Inflammatory macrophage treated with lipopolysaccharide for 4 hours (primary cell): ENCODE data around the gene MICAL2.

Experiments
- DNase-seq: peaks from one replicate; pipeline ENCODE4 v3.0.0-alpha.2; 2020

The MICAL2 gene

DNA sequence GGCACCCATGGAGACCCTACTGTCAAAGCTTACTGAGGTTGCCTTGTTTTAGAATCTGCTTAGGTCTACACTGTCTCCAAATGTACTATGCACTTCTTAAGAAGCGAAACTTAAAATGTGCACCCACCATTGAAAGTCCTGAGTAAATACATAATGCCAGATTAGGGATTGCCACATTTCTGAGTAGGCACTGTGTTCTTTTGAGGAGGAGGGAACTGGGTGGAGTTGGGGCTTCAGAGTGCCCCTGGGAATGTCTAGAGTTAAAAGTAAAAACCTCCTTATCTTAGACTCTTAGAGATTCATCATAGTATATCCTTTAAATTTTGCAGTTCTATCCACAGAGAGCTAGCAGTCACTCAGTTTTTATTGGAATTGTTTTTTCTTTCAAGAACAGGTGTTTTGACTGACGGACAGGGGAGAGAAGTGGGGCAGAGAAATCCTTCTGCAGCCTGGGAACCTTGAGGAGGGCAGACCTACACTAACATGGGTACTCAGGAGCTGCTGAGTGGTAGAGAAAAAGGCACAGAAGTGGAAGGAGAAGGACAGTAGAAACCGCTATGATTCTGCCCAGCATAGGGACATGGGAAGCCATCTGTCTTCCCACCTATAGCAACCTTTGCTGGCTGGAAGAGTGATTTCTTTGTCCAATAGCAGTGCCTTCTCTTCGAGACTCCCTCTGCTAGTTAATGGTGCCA is 33.4 kb upstream of the MICAL2 start:
- DNase-seq: peak; percentile 16

DNA sequence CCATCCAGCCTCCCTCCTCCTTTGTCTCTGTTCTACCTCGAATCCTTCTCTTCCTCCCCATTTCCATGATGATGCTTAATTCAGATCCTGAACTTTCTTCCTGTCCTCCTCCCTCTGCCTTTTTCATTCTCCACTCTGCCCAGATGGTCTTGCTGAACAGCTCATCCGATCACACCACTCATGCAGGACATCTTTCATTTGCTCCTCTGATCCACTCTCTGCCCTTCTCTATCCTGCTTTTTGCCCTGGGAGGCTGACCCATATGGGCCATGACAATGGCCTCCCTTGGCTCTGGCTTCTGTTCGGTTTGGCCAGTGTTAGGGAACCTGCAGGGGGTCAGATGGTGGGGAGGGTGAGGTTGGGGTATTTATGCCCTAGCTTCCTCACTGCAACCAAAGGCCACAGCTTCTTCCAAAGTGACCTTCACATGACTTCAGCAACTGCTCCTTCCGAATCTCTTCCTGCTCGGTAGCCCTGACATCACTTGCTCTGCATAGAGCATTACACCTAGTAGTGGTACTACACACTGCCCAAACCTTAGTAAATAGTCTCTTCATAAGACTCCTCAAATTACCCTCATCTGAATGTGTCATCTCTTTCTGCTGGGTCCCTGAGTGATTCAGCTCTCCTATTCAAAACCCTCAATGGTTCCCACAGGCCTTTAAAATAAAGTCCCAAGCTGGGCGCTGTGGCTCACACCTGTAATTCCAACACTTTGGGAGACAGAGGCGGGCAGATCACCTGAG is 32.7 kb upstream of the MICAL2 start:
- DNase-seq: no peak

DNA sequence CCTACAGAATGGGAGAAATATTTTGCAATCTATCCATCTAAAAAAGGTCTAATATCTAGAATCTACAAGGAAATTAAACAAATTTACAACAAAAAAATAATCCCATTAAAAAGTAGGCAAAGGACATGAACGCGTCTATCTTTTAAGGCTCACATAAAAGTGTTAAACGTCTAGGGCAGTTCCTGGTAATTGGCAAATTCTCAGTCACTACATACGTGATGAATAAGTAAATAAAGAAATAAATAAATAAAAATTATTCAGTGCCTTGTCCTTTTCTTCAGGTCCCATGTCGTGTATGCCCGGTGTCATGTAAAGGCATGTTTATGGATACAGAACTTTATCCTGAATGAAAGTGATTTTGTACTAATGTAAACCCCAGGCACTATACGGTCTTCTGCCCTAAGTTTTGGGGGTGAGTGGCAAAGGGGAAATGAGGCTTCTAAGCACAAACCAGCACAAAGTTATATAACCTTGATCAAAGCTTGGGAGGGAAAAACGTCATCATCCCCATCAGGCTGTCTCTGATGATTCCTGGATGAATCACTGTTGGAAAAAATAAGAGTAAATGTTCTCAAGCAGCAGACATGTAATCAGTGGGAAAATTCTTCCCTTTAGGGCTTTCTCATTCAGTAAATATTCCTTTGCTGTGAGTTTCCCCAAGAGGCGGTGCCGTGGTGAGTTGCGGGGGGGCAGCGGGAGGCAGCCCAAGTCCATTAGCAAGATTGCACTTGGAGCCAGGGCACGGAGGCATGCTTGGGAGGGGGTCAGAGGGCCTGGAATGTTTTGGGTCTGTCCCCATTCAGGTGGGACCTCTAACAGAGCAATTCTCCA is 30.4 kb upstream of the MICAL2 start:
- no peak for DNase-seq

DNA sequence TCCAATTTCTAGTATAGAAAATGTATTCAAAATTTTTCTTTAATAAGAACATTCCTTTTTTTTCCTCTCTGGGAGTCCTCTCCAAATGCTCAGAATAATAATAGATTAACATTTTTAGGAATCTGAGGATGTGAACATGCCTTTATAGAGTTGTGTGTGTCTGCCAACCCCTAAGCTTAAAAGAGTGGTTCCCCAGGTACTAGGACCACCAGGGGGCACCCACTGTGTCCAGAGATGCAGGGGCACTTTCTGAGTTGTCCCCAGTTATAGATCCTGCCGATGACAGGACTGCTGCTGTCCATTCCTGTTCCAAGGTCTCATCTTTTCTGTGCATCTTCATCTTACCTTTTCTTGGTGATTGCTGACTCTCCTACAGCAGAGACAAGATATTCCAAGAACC is 27.0 kb upstream of the MICAL2 start:
- DNase-seq: no peak

DNA sequence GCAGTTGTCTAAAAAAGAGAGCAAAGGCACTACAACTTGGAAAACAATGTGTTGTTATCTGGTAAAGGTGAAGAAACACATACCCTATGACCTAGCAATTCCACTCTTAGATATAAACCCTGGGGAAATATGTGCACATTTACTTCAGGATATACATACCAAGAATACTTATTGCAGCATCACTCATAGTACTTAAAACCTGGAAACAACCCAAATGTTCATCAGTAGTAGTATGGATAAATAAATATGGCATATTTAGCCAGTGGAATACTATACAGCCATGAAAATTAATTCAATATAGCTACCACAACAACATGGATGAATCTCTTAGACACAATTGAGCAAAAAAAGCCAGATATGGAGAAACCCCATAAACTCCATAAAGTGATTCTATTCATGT is 26.1 kb upstream of the MICAL2 start:
- no peak for DNase-seq

GRCh38 chr11:12085371-12086251 is 24.8 kb upstream of the MICAL2 start:
- no peak for DNase-seq

DNA sequence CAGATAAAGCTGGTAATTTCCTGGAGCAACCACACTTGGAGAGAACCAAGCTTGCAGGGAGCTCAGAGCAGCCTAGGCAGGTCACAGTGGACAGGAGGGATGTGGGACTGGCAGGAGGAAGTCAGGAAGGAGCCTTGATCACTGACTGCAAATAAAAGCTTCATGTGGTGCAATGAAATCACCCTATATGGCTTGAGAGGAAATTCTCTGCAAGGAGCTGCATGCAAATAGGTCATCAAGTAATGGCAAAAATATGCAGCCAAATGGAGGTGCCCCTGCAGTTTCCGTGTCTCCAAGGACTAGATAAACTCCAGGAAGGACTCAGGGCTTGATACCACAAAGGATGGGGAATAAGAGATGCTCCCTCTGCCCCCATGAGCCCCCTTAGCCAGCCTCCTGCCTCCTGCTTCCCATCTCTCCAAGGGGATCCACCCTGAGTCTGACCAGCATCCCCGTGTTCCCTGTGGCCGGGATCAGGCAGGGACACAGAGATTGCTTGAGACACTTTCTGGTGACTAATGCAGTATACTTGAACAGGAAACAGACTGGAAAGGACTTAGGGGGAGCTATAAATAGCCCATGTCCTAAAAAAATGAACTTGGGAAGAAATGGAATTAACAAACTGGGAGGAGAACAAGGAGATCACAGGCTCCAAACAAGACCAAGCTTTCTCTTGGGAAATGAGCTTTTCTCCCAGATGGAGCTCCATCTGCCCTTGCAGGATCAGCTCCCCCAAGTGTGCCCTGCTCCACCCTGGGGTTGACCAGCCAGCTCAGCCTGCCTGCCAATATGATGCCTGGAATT is 23.9 kb upstream of the MICAL2 start:
- DNase-seq: peak; percentile 50

DNA sequence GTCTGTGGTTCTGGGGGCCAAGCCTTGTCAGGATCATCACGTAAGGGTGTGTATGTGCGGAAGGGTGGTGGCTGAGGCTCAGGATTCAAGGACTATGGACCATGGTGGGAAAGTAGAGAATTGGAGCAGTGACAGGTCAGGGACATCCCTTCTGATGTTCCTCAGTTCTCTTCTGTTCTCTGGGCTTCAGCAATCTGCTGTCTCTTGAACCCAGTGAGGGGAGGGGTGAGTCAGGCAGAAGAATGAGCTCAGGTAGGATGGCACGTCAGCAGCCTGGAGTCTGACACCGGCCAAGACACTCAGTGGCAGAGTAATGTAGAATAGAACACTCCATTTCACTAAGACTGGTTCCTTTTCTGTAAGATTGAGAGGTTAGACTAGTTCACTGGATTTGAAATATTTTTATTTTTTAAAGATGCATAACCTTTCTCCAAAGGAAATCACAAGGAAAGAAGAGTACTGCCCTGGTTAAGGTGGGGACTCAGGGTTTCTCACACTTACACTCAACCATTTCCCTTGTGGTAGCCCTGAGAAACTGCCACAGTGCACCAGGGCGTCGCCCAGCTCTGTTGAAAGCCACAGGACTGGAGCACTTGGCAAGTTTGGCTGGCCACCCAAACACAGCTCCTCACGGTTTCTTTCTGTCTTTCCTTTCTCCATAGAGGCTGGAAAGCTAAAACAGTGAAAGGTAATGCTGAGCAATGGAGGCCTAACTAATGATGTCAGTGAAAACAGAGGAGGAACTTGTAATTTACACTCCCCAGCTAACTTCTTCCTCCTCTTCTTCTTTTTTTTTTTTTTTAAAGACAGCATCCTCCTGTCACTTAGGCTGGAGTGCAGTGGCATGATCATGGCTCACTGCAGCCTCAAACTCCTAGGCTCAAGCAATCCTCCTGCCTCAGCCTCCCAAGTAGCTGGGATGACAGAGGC is 23.1 kb upstream of the MICAL2 start:
- peak; percentile 49 for DNase-seq

DNA sequence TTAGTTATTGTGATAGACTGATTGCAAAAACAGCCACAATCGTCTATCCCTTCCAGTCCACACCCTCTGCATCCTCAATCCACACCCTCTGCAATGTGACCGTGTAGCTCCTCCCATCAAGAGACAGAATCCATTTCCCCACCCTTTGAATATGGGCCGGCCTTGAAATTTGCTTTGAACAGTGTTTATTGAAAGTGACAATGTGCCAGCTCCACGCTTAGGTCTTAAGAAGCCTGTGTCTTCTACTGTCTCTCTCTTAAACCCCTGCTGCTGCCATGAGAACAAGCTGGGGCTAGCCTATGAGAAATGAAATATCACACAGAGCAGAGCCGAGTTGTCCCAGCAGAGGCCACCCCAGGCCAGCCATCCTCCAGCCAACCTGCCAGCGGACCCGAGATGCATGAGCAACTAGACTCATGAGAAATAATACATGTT is 22.3 kb upstream of the MICAL2 start:
- DNase-seq: peak; percentile 58

- DNase-seq: no peak
Observed at GRCh38 chr11:12088531-12088930, 21.9 kb upstream of the MICAL2 start.

- DNase-seq: no peak
Observed at GRCh38 chr11:12089041-12089440, 21.3 kb upstream of the MICAL2 start.

- no peak for DNase-seq
Observed at GRCh38 chr11:12089473-12089872, 20.9 kb upstream of the MICAL2 start.

DNA sequence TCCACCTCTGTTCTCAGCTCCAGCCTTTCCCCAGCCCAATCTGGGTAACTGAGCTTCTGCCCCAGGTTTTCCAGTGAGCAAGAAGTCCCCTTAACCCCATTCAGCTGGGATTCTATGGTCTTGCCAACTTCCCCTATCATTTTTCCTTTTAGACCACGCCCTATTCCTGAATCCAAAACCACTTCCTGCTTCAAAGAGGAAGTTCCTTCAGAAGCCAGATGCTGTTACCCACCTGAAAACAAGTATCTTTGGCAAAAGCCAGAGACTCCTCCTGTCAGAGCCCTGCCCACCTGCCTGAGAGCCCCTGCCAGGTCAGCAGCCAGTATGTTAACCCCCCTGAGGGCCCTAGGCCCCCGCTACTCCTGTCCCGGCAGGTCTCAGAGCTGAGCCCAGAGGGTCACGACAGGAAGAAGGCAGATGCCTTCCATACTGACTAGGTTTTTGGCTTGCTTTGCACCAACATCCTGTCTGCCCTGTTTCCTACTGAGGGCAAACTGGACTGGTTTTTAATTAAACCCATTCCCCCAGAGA is 20.3 kb upstream of the MICAL2 start:
- peak; percentile 73 for DNase-seq

DNA sequence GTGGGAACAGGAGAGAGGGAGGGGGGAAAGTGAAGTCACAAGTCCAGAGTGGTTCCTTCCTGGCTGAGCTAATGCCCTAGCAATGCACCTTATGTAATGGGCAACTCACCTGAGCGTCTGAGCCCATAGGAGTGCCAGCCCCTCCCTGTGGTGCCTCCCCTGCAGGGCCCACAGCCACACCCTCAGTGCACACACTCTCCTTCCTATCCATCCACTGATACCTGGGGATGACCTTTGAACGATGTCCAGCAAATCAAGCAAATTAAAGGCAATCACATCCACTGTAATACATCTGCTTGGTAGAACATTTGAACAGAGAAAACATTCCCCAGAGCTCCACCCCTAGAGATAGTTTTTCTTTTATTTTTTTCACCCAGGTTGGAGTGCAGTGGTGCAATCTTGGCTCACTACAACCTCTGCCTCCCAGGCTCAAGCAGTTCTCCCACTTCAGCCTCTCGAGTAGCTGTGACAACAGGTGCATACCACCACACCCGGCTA is 19.6 kb upstream of the MICAL2 start:
- no peak for DNase-seq

- DNase-seq: no peak
Observed at GRCh38 chr11:12091956-12092558, 18.3 kb upstream of the MICAL2 start.

- no peak for DNase-seq
Observed at GRCh38 chr11:12092714-12093113, 17.7 kb upstream of the MICAL2 start.

DNA sequence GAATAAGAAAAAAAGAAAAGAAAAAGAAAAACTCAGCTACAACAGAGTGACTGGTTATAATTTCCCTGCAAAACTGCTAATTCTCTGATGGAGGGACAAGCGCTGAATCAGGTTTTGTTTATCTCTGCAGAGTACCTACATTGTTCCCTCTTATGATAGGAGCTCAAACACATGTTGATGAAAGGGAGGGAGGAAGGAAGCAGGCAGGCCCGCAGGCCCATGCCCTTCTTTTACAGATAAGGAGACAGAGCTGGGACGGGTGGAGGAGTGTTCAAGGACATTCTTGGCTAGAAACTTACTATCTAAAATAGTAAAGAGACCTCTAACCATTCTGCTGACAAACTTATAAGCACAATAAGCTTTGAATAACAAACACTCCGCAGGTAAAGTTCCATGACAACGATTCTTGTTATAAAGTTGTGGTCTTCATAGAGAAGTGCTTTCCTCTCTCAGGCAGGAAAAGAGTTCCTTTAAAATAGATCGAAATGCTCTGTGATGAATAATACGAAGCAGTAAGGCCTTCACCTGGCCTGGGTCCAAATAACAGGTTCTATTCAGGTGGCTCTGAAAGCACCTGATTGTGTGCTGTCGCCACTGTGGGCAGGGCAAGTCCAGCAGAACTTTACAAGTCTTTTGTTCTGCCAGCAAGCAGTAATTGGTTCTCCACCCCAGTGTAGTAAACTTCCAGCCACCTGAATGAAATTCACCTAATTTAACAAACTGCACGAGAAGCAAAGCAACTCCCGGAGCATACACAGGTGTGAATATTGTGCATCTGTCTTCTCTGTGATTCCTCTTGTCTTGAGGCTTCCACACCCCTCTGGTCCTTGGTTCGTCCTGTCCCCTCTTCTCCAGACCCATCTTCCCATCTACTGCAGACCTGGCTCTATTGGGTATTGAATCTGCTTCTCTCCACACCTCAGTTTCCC is 15.3 kb upstream of the MICAL2 start:
- no peak for DNase-seq

DNA sequence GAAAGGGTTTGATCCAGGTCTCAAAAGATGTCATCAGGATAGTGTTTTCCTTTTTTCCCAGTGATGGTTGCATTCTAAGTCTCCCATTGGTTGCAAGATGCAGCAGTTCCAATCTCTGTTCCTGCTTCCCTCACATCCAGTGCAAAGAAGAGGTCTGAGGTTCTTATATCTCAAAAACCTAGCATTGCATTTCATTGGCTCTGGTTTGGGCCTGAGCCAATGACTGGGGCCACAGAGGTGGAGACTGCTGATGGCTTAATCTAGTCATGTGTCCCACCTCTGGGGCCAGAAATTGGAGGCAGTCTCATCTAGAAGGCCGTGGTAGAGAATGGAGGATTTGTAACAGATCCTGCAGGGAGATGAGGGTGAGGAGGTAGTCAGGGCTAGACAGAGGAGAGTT is 13.2 kb upstream of the MICAL2 start:
- DNase-seq: no peak

DNA sequence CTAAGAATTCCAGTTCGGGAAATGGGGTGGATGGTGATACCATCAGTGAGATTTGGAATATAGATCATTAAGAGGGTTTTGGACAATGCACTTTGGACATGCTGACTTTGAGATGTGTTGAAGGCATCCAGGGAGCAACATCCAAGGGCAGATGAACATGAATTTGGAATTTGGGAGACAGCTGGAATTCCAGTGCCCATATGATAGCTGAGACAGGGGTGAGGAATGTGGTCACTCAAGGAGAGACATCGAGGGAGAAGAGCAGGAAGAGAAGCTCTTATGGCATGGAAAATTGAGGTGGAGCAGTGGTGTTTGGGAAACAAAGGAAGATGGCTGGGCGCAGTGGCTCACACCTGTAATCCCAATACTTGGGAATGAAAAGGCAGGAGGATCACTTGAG is 11.8 kb upstream of the MICAL2 start:
- no peak for DNase-seq
